A673 (cell line): ENCODE measurements around the gene PGAP1.

ENCODE experiments used
- CTCF ChIP-seq: fragments of 300-800, 200-600 bp; sonication (generic); conservative IDR thresholded peaks from 2 replicates; pipeline ENCODE4 v1.5.1; 2017; ENCODE audit warnings: low read depth, mild to moderate bottlenecking, antibody characterized with exemption, low read length, moderate library complexity, mixed read lengths
- EZH2 ChIP-seq: fragments of 200-600 bp; sonication (generic); IDR thresholded peaks from 2 replicates; pipeline ENCODE4 v1.6.1; 2017; ENCODE audit warnings: borderline replicate concordance, low read depth, mild to moderate bottlenecking, mixed read lengths, antibody characterized with exemption, low read length; ENCODE audit not compliant: poor library complexity, severe bottlenecking

GRCh38 chr2:196962325-196962724 lies 35.8 kb upstream of the PGAP1 start:
- no peak for TF ChIP-seq CTCF
- no peak for TF ChIP-seq EZH2
